T-helper 2 cell treated with Interferon-gamma antibody and Interleukin-4, amounts not matched to agents 100 ng/mL and 5 ng/mL, for 36 hours (primary cell): Measurements from ENCODE around the gene SARDH. TPM values are rescaled to one million over a fixed set of nuclear protein-coding genes. Genes with fewer than 3 reads are reported as not detected.
"Not testable (repeated sequence)": the region's sequence is repeated elsewhere in the genome, so short reads cannot be mapped to it uniquely, and the experiment has no call there.

Experiments
- intact Hi-C: fragments of 100-400 bp; cut with micrococcal nuclease; formaldehyde crosslinking; loops from one replicate; pipeline ENCODE4 v1.15.1; 2023
- total RNA-seq: library from RNA; stranded (reverse); gene quantifications from 2 replicates; pipeline ENCODE4 v1.2.3, GENCODE V29; 2022

SARDH gene
- total RNA-seq, 1 donor from 2014 or later = 0.68 TPM

DNA sequence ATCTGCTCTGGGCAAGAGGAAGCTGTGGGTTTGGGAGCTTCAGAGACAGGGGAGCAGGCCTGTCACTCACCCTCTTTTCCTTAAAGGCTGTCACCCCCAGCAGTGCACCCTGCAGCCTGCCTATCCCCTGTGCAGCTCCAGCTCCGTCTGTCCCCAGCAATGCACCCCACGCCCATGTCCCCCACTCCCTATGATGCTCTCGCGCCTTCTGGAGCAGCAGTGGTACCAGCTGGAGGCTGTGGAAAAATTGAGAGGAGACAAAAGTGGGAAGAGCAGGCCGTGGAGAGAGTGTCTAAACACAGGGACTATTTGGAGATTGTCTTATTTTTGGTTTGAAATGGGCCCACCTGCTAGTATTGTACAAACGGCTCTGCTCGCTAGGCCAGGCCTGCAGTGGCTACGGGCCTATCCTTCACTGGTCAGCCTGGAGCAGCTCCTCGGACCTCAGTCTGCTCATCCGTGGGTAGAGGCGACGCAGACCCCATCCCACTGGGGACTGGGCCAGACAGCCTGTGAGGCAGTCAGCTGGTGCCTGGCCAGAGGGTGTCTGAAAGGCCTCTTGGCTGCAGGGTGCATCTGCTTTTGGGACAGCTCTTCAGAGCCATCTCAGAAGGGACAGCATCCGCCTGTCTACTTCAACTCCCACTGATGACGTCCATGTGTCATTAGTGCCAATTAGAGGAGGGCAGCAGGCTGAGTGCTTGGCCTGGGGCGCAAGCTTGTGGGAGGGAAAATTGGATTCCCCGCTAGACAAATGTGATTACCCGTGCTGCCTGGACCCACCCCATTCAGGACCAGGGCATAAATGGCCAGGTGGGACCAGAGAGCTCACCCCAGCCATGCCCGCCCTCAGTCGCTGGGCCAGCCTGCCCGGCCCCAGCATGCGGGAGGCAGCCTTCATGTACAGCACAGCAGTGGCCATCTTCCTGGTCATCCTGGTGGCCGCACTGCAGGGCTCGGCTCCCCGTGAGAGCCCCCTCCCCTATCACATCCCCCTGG, 102.3 kb downstream of the SARDH start, which contains the start of gene DBH:
Gene DBH, plus strand, starts transcription at position 831 of the 999 bp plus-strand sequence. Its CDS starts 9 bp downstream, at position 840.
- intact Hi-C loops = no loop called here

DNA sequence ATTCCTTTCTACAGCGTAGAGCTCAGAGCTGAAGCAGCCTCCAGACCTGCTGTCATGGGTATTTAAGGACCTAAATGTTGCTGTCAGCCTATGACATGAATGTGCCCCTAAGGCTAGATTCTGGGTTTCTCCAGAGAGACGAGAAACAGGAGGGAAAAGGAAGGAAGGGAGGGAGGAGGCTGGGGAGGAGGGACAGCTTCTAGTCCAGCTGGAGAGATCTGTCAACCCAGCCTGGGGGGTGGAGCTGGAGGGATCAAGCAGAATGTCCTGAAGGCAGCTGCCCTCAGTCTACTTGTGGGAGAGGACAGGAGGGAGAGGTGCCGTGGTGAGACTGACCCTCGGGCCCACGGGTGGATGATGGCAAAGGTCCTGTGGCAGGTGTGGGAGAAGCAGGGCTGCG, 103.1 kb downstream of the SARDH start:
- intact Hi-C loops = no loop called here

DNA sequence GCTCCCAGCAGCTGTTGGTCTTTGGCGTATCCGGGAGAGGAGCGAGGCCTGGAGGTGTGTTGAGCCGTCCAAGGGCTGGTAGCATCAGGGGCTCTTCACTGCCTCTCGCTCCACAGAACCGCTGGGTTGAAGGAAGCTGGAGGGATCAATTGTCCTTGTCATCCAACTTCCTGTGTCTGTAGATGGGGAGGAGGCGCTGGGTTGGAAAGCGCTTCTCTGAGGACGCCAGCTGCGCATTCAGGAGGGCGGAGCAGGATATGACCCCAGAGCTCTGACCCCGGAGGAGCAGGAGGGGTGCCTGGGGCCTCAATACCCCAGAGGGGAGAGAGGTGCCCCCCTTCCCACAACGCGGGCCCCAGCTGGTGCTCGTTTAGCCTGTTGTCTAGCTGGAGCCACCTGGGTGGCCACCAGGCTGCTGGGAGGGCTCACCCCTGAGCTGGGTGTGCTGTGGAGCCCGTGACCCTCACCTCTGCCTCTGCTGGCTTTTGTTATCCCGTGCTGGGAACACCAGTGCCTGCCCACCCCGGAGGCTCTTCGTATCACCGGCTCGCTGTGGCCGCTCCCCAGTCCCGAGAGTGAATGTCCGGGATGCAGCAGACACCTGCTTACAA, 104.0 kb downstream of the SARDH start:
- intact Hi-C loops = no loop called here

DNA sequence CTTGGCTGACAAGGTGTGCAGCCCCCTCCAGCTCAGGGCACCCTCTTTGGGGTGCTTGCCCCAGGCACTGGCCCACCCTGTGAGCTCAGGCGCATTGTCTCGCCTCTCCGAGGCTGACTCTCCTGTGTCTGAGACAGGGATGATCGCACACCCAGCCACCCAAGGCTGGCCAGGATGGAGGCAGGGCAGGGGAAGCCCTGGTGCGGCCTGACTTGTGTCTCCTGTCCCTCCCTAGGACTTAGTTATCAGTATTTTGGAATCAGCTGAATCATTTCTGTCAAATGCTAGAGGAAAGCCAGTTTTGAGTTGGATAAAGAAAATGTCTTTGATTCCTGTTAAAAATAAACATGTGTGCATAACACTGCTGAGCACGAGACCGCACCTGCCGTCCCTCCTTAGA, 104.5 kb downstream of the SARDH start:
- intact Hi-C loops = no loop called here

DNA sequence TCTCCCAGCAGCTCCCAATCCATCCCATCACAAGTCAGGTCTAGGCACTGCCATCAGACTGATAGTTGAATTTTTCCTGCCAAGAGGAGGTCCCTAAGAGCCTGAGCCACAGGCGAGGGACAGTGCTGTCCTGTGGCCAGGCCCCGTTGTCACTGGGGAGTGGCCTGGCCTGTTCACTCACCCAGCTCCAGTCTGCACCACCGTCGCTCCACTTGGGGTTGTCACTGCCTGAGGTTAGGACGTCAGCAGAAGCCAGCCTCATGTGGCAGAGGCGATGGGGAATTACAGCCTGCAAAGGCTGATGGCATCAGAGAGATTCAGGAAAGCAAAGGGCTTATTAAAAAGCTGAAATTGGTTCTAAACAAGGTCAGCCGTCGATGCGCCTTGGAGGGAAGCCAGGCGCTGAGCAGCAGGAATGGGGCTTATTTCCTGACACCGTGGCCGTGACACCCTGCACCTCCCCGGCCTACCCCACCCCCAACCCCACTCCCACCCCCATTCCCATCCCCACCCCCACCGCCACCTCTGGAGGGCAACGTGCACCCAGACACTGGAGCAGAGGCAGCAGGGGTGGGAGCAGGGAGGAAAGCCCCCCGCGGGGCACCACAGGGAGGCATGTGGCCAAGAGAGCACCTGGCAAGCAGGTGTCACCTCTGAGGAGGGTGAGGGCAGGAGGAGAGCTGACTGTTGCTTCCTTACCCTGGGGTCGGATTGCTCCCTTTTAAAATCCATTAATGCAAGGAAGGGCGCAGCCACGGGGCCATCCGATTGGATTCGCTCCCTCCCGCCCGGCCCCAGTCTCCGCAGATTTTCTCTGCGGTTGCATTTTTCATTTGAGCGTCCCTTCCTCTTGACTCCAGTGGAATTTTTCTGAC, 105.1 kb downstream of the SARDH start:
- intact Hi-C loops = no loop called here

DNA sequence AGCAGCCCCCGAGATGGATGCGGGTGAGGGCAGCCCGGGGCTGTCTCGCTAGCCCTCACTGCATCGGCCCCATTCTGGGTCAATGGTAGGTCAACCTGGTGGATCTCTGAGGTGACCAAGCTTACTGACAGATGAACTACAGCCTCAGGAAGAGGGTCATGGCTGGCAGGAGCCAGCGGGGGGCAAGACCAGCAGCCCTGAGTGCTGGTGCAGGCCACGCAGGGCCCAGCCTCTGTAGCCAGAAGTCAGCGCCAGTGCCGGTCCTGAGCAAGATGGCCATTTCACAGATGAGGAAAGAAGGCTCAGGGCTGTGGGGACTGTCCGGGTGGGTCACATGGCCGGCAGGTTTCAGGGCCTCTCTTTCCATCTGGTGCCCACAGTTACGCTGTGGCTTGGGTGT, 107.0 kb downstream of the SARDH start:
- intact Hi-C loops = no loop called here

DNA sequence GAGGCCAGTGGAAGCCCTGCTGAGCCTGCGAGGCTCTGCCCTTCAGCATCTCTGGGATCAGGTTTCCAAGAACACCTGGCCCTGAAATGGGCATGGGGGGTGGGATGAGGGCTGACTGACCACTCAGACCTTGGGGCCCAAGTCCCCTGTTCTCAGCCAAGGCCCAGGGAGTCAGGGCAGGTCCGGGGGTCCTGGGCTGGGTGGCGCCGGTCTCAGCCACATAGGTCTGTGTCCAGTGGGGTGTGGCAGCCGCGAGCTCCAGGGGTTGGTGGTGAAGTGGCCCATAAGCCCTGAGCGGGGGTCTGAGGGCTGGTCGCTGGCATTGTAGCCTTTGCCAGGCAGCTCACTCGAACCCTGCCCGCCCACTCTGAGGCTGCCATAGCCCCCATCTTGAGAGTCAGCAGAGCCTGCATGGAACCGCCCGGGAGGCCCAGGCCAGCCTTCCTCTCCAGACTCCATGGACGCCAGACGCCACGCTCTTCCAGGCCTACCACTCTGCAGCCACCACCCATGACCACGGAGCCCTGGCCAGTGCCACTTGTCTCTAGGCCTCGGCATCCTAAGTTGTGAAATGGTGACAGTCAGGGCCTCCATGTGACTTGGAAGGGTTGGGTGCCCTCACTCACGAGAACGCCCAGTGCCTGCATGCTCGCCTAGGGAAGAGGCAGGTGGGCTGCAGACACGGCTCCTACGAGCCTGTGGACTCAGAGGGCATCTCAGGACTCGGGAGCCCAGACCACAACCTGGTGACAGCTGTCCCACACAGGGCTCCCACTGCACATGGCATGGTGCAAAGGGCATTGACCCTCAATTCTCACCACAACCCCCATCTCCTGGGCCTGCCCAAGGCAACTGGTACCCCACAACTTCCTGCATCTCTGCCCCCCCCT, 108.7 kb downstream of the SARDH start:
- intact Hi-C loops = no loop called here

DNA sequence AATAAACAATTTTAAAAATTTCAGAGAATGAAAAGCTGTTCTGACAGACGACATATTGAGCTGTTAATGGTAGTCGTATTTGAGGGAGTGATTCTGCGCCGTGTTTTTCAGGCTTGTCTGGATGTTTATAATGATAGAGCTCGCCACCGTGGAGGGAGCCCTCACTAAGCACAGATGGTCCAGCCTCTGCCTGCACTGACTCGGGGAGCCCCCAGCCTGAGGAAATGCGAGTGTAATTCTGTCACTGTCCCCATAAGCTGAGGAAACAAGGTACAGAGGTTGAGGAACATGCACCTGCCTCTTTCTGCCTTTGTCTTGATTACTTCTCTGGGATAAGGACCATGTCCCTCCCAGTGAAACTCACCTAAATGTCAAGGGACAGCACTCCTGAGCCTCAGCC, 109.4 kb downstream of the SARDH start:
- intact Hi-C loops = no loop called here

DNA sequence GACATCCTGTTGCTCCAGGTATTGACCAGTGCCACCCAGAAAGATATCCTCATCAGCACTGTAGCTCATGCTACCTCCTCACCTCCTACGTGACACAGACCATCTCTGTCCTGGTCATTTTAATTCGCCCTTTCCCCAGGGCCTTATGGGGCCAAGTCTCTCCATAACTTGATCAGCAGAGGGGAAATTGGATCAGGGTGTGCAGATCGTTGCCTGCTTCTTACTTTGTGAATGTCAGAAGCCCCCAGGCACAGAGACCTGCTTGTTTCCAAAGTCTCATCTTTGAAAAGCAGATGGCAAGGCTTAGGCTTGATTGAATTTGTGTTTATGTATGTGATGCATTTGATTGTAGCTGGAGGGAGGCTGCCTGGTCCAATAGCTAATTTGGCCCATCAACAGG, 110.8 kb downstream of the SARDH start:
- intact Hi-C loops = no loop called here

DNA sequence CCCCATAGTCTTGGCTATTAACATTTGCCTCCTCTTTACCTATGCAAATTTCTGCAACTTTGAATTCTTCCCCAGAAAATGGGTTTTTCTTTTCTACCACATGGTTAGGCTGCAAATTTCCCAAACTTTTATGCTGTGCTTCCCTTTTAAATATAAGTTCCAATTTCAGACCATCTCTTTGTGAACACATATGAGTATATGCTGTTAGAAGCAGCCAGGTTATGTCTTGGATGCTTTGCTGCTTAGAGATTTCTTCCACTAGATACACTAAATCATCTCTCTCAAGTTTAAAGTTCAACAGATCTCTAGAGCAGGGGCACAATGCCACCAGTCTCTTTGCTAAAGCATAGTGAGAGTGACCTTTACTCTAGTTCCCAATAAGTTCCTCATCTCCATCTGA, 112.1 kb downstream of the SARDH start:
- intact Hi-C loops = not testable (repeated sequence)

DNA sequence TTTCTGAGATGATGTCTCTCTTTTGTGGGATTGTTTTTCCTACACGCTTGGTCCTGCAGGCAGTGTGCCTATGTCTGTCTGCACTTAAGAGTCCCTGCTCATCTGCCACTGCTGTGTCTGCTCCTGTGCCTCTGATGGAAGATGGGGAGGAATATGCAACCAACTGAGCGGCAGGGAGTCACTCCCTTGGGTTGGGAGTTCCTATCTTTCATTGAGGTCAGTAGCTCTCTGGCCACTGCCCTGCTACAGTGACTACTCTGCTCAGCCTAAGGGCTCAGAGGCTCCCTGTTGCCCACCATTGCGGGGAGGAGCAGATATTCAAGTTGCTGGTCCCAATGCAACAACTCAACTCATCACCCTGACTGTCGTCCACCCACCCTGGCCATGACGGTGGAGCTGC, 115.6 kb downstream of the SARDH start:
- intact Hi-C loops = no loop called here

DNA sequence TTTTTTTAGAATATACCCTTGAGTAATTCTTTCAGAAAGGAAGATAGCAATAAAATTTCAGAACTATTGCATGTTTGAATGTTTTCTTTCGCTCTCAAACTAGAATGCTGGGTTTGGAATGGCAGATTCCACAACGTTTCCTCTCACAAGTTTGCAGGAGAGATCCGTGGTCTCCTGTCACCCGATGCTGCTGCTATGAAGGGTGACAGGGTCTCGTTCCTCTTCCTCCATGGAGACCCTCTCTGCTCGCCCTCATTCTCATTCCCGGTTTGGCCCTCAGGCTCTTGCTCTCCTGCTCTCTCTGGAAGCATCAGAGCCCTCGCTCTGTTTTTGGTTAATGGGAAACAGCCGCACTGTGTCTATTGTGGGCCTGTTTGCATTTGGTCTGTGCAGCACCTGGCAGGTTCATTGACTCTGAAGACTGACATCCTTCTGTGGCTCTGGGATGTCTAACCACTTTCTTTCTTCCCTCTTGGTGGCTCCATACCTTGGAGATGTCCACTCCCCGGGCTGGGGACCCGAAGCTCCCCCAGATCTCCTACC, 116.4 kb downstream of the SARDH start:
- intact Hi-C loops = no loop called here

DNA sequence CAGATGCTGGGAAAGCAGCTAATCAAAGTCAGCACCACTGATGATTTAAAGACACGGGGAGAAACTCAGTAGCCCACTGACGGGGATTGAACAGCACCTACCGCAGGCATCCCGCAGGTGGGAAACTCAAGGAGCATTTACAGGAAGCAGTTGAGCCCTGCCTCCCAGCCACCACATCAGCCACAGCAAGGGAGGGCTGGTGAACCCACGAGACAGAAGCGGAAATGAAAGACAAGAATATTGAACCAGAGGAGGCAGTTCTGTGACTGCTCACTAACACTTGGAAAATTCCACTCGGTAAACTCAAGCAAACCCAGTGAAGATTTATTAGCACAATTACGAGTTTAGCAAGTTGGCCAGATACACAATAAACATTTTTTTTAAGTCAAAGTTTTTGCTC, 118.4 kb downstream of the SARDH start:
- intact Hi-C loops = no loop called here

DNA sequence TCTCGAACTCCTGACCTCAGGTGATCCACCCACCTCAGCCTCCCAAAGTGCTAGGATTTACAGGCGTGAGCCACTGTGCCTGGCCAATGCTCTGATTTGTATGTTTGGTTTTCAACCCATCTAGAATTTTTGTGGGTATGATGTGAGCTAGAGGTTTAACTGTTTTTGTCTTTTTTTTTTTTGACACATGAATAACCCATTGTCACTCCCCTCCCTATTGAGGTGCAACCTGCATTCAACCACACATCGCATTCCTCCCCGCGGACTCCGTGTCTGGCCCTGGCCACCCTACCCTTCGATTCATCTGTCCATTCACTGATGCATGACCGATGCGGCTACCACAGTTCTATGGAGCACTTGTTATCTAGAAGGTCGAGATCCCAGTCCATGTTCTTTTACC, 119.4 kb downstream of the SARDH start:
- intact Hi-C loops = no loop called here

DNA sequence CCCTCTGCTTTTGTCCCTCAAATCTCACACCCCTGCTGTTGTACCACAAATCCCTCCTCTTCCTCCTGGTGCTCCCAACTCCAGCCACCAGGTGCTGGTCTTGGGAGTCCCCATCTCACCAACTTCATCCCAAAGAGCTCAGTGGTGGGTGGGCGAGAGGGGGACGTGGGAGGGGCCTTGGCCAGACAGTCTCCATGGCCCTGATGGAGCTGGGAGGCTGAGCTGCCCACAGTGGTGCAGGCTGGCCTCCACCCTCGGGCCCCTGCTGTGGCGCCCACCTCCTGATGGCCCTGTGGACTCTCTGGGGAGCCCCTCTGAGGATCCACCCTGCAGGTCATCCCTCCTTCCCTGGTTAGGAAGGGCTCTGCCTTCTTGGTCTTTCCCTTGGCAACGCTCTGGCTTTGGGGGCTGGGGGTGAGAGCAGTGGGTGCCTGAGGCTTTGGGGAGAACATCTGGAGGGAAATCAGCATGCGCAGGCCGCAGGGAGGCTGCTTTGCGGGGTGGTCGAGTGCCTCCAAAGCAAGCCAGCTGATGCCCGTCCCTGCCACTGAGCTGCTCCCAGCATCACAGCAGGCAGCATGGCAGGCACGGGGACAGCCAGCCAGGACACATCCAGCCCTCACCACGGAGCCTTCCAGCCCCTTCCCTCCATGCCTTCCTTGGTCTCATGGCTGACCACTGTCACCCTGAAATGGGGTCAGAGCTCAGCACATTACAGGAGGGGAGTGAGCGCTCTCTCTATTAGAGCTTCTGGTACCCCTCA, 121.3 kb downstream of the SARDH start:
- intact Hi-C loops = no loop called here

DNA sequence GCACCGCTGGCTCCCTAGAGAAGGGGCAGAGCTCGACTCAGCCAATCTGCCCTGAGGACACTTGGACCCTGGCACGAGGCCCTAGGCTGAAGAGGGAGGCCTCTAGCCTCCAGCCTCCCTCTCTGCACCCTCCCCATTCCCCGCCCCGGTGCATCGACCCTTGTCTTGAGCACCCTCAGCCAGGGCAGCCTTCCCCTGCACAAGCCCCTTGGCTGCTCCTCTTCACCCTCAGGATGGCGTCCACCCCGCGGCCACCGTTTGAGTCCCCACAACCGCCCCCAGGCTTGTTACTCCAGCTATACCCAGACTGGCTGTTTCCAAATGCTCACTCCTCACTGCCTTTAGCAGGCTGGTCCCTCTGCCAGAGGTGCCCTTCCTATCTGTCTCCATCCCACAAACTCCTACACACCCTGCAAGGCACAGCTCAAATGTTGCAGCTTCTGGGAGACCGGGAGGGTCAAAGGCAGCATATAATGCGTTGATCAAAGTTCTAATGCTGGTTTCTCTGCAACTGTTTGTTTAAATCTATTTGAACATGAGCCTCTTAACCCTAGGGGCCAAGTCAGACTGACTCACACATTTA, 122.5 kb downstream of the SARDH start:
- intact Hi-C loops = no loop called here

DNA sequence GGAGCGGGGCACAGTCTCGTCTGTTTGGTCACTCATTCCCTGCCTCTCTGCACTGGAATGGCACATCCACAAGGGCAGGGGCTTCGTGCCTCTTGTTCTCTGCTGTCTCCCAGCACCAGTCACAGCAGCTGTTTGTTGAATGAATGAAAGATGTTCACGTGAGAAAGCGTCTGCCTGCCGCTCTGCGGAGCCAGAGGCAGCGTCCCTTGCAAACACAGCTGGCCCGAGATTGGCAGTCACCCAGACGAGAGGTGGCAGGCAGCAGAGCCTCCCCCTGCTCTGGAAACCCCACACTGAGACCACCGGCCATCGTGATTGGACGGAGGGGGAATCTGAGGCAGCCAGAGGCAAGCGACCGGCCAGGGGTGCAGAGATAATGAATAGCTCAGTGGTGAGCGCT, 123.0 kb downstream of the SARDH start:
- intact Hi-C loops = no loop called here

DNA sequence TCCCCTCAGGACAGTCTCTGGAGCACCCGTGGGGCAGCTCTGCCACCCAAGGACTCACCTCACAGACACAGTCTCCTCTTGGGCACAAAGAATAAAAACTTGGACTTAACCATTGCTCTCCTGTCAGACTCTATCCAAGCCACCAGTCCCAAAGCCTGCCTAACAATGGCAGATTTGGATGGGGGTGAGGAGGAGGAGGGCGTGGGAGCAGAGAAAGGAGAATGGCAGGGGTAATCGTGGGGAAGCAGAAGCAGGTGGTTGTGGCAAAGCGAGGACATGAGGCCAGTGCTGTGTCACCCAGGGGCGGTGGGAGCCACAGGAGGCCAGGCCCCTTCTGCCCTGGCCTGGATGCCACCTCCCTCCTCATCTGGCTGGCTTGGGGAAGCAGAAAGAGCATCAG, 123.5 kb downstream of the SARDH start:
- intact Hi-C loops = no loop called here

DNA sequence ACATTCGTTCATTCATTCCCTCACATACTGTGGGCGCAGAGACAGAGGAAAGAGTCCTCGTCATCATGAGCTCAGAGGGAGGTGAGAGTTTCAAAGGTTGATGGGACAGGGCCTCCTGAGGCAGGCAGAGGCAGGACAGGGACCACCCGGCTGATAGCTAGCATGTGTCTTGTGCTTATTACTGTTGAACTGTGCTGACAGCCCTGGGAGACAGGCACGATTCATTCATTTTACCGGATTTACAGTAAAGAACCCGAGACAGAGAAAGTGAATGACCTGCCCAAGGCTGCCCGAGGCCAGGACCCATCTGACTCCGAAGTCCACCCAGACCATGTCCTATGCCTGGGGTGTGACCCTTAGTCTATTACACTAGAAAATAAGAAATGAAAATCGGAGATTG, 124.1 kb downstream of the SARDH start:
- intact Hi-C loops = no loop called here
